Stimulated activated CD8-positive, alpha-beta memory T cell treated with anti-CD3 and anti-CD28 coated beads, Interleukin-7, amount 100 ng/mL, for 48 hours (primary cell): ENCODE measurements around the gene RBBP9.
"Not testable (repeated sequence)": the region's sequence is repeated elsewhere in the genome, so short reads cannot be mapped to it uniquely, and the experiment has no call there.

Experiments
- DNase-seq, 2 donors: peaks; one replicate each; pipeline ENCODE4 v3.0.0-alpha.2; 2020; ENCODE audit warnings: low read depth in 1 of 2; ENCODE audit errors: extremely low read depth in 1 of 2

The RBBP9 gene

DNA sequence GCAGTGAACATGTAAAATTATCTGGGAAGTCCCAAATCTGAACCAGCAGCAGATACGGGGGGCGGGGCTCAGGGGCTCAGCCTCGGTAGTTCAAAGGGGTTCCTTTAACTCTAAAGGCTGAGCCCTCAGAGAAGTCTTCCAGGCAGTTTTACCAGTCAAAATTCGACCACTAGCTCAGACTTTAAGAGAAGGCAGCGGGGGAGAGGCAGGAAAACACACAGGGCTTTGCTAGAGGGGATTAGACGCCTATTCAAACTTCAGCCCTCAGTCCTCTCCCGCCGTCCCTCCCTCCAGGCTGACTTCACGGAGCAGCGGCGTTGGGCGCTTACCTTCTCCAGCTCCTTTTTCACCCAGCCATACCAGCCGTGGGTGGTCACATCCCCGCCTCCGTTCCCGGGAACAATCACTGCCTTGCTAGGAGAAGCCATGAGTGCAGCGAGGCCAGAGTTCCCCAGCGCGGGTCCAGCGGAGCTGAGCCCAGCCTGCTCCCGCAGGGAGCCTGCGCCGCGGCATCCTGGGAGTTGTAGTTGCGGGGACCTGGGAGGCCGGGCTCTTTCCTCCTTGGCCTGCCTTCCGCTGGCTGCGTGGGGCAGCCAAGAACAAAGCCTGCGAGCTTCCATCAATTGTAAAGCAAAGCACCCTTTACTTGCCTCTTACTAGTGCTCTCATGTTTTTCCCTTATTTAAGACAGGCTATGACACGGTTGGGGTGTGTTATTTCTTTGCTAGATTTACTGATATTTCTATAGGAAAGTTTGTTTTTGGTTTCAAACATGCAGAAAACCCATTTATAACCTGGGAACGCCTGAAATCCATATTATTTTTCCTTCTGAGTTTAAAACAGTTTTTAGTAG lies at the start of gene RBBP9:
Gene RBBP9 (minus strand): TSS at position 486 of the 853 bp plus-strand sequence. CDS start 58 bp downstream, at position 428.
- peak; percentile 59 to 74 for DNase-seq

DNA sequence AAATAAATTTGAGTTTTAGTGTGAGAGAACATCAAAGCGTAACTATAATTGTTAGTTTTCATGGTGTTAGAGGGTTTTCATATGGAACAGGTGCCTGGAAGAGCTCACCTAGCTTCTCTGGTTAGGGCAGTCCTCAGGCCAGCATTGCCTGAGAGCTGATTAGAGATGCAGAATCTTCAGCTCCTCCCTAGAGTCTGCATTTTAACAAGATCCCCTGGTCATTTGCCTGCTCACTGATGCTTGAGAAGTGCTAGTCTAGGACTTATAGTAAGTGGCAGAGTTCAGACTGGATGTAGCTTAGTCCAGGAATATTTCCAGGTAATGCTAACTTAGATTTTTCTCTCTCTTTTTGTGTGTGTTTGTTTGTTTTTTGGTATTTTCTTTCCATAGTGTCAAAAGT lies 48.5 kb upstream of the RBBP9 start:
- no peak for DNase-seq

DNA sequence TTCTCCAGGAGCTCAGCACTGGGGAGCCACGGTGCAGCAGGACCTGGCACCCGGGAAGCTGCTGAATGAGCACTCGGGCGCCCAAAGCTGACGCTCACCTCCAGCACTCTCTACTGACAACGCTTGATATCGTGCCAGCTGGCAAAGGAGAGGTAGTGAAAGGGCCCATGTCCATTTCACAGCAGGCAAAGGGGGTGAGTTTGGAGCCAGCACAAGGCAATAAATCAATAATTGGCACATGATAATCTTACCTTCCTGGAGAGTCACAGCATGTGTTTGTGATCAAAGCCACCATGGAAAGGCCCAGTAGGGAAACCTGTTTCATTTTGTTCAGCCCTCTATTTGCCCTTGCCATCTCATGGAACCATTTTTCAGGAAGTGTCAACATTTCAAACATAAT lies 46.9 kb upstream of the RBBP9 start:
- DNase-seq, result no peak

DNA sequence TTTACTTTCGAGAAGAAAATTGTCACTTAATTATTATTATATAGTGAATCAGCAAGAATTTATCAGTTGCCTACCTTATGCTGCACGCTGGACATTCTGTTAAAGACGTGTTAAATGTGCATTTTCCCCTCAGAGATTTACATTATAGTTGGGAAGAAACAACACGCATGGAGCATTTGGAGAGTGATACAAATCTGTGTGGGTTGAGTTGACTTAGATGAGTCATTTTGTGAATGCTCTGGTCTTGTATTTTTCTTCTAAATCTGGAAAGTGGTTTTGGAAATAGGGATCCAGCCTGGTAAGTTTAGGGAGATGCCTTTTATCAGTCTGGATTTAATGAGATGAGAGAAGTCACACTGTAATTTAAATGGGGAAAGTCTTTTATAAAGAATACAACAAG lies 46.2 kb upstream of the RBBP9 start:
- no peak for DNase-seq

DNA sequence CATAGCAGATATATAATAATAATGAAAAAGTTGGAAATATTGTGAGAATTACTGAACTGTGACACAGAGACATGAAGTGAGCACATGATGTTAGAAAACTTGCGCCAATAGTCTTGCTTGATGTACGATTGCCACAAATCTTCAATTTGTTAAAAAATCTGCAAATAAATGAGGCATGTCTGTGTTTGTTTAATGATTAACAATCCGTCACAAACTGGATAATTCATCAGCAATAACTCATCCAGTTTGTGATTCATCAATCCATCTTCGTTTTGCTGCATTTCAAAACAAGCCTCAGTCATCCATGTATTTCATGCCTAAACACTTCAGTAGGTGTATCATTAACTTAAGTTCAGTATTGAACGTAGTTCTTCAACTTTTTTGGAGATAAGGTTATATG lies 44.7 kb upstream of the RBBP9 start:
- no peak for DNase-seq

DNA sequence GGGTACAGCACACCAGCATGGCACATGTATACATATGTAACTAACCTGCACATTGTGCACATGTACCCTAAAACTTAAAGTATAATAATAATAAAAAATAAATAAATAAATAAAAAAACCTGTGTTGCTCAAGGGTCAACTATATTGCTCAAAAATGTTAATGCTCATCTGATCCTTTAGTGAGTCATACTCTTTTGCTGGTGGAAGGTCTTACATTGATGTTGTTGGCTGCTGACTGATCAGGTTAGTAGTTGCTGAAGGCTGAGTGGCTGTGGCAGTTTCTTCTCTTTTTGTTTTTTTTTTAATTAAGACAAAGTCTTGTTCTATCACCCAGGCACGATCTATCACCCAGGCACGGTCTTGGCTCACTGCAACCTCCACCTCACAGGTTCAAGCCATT lies 40.6 kb upstream of the RBBP9 start:
- DNase-seq, result no peak

GRCh38 chr20:18533978-18534644 lies 37.1 kb upstream of the RBBP9 start:
- no peak for DNase-seq

DNA sequence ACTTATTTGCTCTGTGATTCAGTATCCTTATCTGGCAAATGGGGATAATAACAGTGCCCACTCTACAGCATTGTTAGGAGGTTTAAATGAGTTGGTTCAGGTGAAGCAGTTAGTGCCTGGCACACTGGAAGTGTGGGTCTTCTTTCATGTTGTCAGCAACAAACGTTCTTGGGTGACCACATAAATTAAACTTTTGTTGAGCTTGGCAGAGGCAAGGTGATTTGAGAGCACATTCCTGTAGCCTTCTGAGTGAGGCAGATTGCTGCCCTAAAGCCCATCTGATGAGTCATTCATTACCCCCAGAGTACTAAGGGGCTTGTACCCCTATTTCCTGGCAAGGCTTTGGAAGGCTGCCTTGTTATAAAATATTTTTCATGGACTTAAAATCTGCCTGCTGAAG lies 36.5 kb upstream of the RBBP9 start:
- no peak for DNase-seq

DNA sequence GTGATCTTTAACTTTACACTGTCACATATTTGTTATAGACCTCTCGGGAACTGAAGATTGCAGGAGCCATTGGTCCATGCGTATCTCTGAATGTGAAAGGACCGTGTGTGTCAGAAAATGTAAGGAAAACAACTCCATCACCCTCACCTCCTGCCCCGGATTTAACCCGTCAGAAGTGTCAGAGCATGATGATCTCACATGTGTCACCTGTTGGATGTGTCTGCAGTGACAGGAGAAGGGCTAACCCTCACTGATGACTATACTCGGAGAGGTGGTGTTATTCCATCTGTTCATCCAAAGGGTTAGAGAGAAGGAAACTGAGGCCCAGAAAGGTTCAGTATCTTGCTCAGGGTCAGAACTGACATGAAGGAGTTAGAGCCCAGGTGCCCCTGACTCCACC lies 35.6 kb upstream of the RBBP9 start:
- no peak for DNase-seq

DNA sequence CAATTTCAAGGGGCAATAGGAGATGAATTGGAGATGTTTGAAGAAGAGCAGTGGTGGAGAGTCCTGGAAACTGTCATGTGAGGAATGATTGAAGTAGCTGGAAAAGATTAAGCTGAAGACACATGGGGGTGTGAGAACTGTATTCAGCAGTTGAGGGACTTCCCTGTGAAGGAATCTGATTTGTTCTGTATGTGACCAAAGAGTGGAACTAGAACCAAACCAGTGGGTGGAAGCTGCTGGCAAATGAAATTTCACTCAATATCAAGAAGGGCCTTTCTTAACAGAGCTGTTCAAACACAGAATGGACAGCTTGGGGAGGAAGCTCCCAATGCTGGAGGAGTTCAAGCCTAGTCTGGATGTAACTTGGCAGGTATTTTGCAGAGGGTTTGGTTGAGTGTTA lies 32.0 kb upstream of the RBBP9 start:
- DNase-seq, result no peak

DNA sequence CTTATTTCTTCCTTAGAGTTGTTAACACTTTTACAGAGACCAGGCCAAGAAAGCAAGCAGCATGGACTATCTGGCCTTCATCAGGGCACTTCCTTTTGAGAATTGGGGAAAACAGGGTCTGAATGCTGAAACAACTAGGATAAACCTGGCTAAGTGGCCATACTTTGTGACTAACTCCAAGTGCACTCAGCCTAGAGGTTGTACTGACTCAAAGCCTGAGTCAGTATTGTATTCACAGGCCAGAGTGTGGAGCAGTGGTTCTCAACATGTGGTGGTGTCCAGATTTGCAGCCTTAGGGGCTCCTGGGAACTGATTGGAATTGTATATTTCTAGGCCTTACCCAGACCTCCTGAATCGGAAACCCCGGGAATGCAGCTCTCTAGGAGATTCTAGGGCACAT lies 30.8 kb upstream of the RBBP9 start:
- DNase-seq, result no peak

DNA sequence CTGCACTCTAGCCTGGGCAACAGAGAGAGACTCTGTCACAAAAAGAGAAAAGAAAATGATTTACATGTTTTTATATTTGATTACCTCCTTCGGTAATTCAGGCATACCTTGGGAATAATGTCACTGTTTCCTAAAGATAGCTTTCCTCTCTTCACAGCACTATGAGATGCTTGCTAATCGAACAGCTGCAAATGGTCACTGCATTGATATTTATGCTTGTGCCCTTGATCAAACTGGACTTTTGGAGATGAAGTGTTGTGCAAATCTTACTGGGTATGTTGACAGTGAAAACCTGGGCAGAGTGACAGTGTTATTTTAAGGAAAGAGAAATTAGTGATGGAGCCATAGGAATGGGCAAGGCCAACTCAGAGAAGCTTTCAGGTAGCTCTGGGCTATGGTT lies 30.3 kb upstream of the RBBP9 start:
- no peak for DNase-seq

- DNase-seq, result not testable (repeated sequence)
These were observed 29.7 kb upstream of the RBBP9 start for GRCh38 chr20:18526761-18527160.

DNA sequence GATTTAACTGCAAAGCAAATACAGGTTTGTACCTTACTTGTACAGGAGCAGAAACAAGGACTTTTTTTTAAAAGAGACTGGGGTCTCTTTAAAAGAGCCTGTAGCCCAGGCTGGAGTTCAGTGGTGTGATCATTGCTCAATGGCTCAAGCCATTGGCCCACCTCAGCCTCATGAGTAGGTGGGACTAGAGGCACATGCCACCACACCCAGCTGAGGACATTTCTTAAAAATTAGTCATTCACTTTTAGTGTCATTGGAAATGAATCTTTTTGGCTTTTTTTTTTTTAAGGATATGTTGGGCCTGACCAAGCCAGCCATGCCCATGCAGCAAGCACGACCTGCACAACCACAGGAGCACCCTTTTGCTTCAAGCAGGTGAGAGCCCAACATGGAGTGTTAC lies 27.6 kb upstream of the RBBP9 start:
- DNase-seq, result no peak

GRCh38 chr20:18523066-18523465 lies 26.0 kb upstream of the RBBP9 start:
- DNase-seq, result no peak

DNA sequence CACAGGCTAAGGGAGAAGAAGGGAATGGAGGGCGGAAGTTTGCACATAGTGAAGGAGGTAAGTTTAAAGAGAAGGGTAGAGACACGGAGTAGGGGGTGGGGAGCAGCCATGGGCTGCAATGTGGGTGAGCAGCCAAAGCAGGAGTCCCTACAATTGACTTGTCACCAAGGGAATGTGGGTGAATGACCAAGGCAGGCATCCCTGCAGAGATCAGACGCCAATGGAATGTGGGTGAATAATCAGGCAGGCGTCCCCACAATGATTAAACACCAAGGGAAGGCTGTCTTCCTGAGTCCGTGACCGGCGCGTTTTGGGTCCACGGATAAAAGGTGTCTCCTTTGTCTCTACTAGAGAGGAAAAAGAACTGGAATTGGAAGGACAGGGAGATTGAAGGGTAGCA lies 25.0 kb upstream of the RBBP9 start:
- not testable (repeated sequence) for DNase-seq

DNA sequence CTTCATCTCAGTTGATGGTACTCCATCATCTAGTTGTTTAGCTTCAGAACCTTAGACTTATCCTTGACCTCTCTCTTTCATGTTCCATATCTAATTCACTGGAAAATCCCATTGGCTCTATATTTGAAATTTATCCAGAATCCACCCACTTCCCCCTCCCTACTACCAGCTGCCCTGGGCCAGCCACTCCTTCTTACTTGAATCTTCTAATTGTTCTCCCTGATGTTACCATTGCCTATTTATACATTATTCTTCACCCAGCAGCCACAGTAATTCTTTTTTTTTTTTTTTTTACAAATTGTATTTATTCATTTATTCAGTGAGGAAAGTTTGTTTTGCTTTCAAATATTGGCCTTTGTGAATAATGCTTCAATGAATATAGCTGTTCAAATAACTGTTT lies 18.9 kb upstream of the RBBP9 start:
- no peak for DNase-seq

DNA sequence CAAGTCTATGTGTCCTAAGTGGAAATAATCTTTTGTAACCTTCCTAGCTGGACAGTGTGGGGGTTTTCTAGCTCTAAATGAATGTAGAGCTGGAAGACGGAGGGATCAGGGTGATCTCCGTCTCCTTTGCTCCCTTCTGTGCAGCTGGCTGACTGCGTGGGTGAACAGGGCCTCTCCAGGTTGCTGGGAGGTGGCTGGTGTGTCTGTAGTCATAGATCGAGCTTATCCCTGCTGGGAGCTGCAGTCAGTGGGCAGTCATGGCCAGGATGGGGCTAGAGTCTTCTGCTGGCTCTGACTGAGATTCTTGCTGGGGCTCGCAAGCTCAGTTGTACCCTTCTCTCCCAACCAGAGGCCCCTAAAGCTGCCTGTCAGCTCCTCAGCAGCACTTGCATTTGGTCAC lies 17.1 kb upstream of the RBBP9 start:
- DNase-seq, result no peak

DNA sequence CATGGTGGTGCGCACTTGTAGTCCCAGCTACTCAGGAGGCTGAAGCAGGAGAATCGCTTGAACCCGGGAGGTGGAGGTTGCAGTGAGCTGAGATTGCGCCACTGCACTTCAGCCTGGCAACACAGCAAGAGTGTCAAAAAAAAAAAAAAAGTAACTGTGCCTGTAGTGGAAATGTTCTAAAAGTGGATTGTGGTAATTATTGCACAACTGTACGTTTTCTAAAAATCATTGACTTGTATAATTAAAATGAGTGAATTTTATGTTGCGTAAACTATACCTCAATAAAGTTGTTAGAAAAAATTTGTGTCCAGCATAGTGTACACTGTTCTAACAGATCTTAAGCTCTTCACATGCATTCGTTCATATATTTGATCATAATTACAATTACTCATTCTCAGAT lies 16.2 kb upstream of the RBBP9 start:
- no peak for DNase-seq

- no peak for DNase-seq
These were observed 14.5 kb upstream of the RBBP9 start for GRCh38 chr20:18511571-18511970.

- DNase-seq, result peak; percentile 94 to 99
These were observed 10.5 kb upstream of the RBBP9 start, which contains the start of gene SEC23B for GRCh38 chr20:18507218-18508191. SEC23B (plus strand) TSS chr20:18507940; CDS start chr20:18510836, 2,896 bp downstream.
